Right atrium auricular region (tissue), 2 donors: Measurements from ENCODE around the gene SMTNL2. TPM values are rescaled to one million over a fixed set of nuclear protein-coding genes. Genes with fewer than 3 reads are reported as not detected.

ENCODE experiments used
- DNase-seq: peaks from one replicate; pipeline ENCODE4 v3.0.0-alpha.2; 2019; ENCODE audit warnings: low spot score
- H3K27ac ChIP-seq, 2 donors: fragments of 200-600 bp; sonication (generic); 1 replicate in 1 of 2; 2 replicates in 1 of 2; pipeline ENCODE4 v1.5.1; 2016 to 2019
- H3K27me3 ChIP-seq, 2 donors: fragments of 200-600 bp; sonication (generic); one replicate each; pipeline versions ENCODE4 v1.5.1 to v1.6.0; 2017 to 2019
- H3K36me3 ChIP-seq: fragments of 200-600 bp; sonication (generic); one replicate; pipeline ENCODE4 v1.5.1; 2016
- H3K4me1 ChIP-seq, 2 donors: fragments of 200-600 bp; sonication (generic); one replicate each; pipeline versions ENCODE4 v1.5.1 to v1.6.0; 2017 to 2019
- H3K4me3 ChIP-seq, 2 donors: fragments of 200-600 bp; sonication (generic); 1 replicate in 1 of 2; 2 replicates in 1 of 2; pipeline ENCODE4 v1.5.1; 2017 to 2019; ENCODE audit warnings: mild to moderate bottlenecking in 1 of 2, moderate library complexity in 1 of 2
- H3K9me3 ChIP-seq, 2 donors: fragments of 200-600 bp; sonication (generic); one replicate each; pipeline ENCODE4 v1.5.1; 2019
- total RNA-seq, 2 donors: library from RNA; depleted of rRNA; stranded (reverse); fragments of >200 nt; gene quantifications; one replicate each; pipeline ENCODE4 v1.1.0, GENCODE V29; 2016
- TF ChIP-seq, protein P1 (sequence below), 2 donors: fragments of 200-600 bp; sonication (generic); IDR thresholded peaks; one replicate each; pipeline ENCODE4 v1.5.1; 2019; ENCODE audit warnings: antibody characterized with exemption in 2 of 2

Gene SMTNL2
- total RNA-seq, 2 donors from 2014 or later: 21.1 to 41.6 TPM

DNA sequence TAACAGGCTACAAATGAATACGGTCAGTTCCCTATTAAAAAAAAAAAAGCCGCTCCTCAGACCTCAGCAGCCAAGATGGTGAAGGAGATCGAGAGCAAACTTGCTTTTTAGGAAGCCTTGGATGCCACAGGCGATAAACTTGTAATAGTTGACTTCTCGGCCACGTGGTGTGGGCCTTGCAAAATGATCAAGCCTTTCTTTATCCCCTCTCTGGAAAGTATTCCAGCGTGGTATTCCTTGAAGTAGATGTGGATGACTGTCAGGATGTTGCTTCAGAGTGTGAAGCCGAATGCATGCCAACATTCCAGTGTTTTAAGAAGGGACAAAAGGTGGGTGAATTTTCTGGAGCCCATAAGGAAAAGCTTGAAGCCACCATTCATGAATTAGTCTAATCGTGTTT, 12.2 kb upstream of the SMTNL2 start:
- DNase-seq: no peak
- TF ChIP-seq, protein P1, sequence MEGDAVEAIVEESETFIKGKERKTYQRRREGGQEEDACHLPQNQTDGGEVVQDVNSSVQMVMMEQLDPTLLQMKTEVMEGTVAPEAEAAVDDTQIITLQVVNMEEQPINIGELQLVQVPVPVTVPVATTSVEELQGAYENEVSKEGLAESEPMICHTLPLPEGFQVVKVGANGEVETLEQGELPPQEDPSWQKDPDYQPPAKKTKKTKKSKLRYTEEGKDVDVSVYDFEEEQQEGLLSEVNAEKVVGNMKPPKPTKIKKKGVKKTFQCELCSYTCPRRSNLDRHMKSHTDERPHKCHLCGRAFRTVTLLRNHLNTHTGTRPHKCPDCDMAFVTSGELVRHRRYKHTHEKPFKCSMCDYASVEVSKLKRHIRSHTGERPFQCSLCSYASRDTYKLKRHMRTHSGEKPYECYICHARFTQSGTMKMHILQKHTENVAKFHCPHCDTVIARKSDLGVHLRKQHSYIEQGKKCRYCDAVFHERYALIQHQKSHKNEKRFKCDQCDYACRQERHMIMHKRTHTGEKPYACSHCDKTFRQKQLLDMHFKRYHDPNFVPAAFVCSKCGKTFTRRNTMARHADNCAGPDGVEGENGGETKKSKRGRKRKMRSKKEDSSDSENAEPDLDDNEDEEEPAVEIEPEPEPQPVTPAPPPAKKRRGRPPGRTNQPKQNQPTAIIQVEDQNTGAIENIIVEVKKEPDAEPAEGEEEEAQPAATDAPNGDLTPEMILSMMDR (IDR thresholded peaks at IDR 0.05): no peak

GRCh38 chr17:4573115-4573514, 11.2 kb upstream of the SMTNL2 start:
- TF ChIP-seq, protein P1 (IDR thresholded peaks at IDR 0.05): no peak
- no peaks in the 10 kb centered on the region for H3K4me1 ChIP-seq
- no peaks in the 10 kb centered on the region for H3K36me3 ChIP-seq
- H3K27ac ChIP-seq: no peak overlapping the region
- DNase-seq: no peak
- H3K4me3 ChIP-seq: no peak overlapping the region
- H3K27me3 ChIP-seq: no peaks in the 10 kb centered on the region
- H3K9me3 ChIP-seq: no peaks in the 10 kb centered on the region

More for the DNA sequence above, 12.2 kb upstream of the SMTNL2 start:
- Histone ChIP-seq H3K27ac (no peak overlapping the region), H3K36me3 (no peaks in the 10 kb centered on the region), H3K27me3 (no peaks in the 10 kb centered on the region), H3K9me3 (no peaks in the 10 kb centered on the region), H3K4me3 (no peak overlapping the region), H3K4me1 (no peaks in the 10 kb centered on the region)

GRCh38 chr17:4573669-4574068, 10.7 kb upstream of the SMTNL2 start:
- H3K4me3 ChIP-seq: no peak overlapping the region
- no peaks in the 10 kb centered on the region for H3K36me3 ChIP-seq
- H3K27me3 ChIP-seq: no peaks in the 10 kb centered on the region
- H3K27ac ChIP-seq: no peak overlapping the region
- no peaks in the 10 kb centered on the region for H3K4me1 ChIP-seq
- TF ChIP-seq, protein P1 (IDR thresholded peaks at IDR 0.05): no peak
- no peaks in the 10 kb centered on the region for H3K9me3 ChIP-seq
- no peak for DNase-seq

DNA sequence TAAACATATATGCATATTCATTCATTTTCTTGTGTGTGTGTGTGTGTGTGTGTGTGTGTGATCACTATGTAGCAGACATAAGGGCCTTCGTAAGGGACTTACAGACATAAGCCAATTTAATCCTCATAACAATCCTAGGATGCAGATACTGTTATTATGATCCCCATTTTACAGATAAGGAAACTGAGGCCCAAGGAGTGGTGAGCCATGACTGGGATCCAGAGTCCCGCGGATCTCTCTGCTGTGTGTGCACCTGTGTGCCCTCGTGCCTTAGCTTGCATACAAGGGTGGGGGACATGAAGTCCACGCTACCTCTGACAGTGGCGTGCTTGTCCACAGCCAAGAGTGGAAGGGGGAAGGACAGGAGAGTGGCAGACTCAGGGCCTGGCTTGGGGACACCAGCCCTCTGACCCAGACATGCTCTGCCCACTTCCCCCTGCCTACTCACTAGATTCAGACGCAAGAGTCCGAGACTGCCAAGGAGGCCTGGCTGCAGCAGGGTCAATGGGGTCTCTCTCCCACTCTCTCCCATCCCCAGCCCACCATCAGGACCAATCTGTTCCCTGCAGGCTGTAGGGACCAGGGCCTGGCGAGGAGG, 9.8 kb upstream of the SMTNL2 start:
- TF ChIP-seq, protein P1 (IDR thresholded peaks at IDR 0.05): no peak
- no peak overlapping the region for H3K4me3 ChIP-seq
- no peaks in the 10 kb centered on the region for H3K4me1 ChIP-seq
- no peaks in the 10 kb centered on the region for H3K27me3 ChIP-seq
- no peaks in the 10 kb centered on the region for H3K9me3 ChIP-seq
- no peak overlapping the region for H3K27ac ChIP-seq
- no peak for DNase-seq
- no peaks in the 10 kb centered on the region for H3K36me3 ChIP-seq

DNA sequence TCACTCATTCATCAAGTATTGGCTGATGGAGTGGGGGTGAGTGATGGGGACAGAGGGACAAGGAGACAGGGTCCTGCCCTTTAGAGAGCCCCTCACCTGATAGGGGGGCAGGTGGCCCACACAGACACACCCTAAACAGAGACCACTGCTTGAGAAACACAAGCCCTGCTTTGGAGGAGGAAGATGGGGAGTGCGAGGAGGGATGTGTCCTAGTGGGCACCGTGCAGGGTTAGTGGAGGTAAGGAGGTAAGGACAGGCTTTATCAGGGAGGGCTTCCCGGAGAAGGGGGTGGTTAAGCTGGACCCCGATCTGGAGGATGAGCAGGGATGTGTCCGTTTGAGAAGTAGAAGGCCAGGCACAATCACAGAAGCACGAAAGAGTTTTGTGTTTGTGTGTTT, 8.2 kb upstream of the SMTNL2 start:
- no peaks in the 10 kb centered on the region for H3K9me3 ChIP-seq
- no peak overlapping the region for H3K27ac ChIP-seq
- TF ChIP-seq, protein P1 (IDR thresholded peaks at IDR 0.05): no peak
- H3K27me3 ChIP-seq: no peaks in the 10 kb centered on the region
- DNase-seq: no peak
- no peak overlapping the region for H3K4me3 ChIP-seq
- no peaks in the 10 kb centered on the region for H3K4me1 ChIP-seq
- H3K36me3 ChIP-seq: no peaks in the 10 kb centered on the region

DNA sequence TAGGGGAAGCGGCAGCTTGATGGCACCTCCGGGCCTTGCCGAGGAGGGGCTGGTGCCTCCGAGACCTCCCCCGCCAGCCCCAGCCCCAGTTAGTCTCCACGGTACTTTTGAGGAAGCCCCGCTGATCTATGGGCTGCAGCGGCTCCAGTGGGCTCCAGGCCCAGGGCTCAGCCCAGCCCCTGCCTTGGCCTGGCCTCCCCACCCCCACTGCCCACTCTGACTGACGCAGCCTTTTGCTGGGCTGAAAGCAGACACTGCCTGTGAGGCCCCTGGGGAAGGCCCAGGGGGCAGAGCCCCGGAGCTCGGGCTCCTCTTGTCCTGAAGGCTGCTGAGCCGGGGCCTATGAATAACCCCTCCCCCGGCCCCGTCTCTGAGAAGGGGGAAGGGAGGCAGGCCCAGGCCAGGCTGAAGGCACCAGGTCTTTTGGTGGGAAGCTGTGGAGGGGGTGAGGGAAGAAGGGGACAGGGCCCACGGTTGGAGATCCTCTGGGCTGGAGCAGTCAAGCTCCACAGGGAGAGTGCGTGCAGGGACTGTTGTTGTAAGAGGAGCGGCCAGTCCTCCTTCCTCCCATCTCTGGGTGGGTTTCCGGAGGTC, 7.5 kb upstream of the SMTNL2 start:
- H3K36me3 ChIP-seq: no peaks in the 10 kb centered on the region
- H3K27me3 ChIP-seq: no peaks in the 10 kb centered on the region
- no peak overlapping the region for H3K27ac ChIP-seq
- DNase-seq: no peak
- H3K4me1 ChIP-seq: no peaks in the 10 kb centered on the region
- TF ChIP-seq, protein P1 (IDR thresholded peaks at IDR 0.05): no peak
- no peak overlapping the region for H3K4me3 ChIP-seq
- no peaks in the 10 kb centered on the region for H3K9me3 ChIP-seq
